Stimulated activated naive CD4-positive, alpha-beta T cell treated with Interleukin-2 at 50 U/mL for 16 hours (primary cell): ENCODE measurements around the gene ABHD16A.
A peak's percentile ranks its signal among the peaks of the same experiment; 100 is the strongest.

Experiments
- DNase-seq: peaks from one replicate; lab custom pipeline; 2025; lab: John Stamatoyannopoulos, UW

Gene ABHD16A

DNA sequence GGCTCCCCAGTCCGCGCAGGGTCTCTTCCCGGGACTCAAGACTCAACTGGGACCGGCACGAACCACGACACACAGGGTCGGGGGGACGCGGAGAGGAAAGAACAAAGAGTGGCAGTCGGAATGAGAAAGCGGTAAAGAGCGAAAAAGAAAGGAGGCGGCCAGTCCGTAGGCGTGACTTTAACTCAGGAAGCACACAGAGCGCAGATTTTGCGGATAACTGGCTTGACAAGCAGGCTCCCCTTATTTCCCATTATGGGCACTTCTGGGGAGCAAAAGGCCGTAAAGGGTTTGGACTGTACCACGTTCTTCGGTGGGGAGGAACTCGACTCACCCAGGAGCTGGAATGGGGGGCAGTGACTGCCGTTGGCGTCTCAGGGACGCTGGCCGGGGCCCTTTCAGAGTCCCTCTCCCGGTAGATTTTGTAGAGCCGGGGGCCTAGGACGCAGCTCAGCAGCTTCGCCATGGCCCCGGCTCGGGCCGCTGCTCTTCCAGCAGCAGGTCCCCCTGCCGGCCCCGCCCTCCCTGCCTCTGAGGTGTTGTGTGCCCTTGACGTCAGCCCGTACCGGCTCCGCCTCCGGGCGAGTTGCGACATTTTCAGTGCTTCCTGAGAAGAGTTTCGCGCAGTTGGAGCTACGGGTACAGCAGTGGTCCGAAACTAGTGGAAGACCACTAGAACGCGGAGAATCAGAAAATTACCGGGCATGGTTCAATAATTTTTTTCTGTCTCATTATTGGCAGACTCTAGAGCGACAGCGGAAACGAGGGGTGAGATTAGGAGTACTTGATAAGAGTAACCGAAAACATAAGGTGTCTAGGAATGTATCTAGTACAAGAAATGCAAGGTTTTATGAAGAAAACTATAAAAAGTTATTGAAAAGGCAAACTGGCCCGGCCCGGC is at the start of gene ABHD16A:
Gene ABHD16A (minus strand): TSS at position 506 of the 898 bp plus-strand sequence. CDS start 43 bp downstream, at position 463.
- peak; percentile 95 for DNase-seq

DNA sequence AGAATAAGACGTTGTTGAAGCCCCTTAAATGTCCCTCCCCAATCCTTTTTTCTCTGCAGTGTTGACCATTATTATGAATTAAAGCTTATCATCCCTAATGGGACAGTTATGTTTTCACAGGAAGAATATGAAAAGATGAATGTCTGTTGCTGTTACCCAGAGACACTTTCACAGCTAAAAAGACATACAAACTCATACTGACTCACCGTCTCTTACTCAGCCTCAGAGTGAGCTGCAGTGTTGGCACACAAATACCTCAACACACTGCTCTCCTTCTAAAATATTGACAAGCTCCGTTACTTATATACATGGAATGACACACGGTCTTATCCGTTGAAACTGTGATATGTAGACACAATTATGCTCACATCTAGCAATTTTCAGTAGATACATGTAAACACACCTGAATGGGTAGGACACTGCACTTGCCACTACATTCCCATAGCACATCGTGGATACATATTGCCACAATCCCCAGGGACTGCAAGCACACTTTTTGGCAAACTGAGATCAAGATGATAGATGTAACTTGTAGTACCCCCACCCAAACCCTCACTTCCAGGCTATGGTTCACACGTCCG is 49.7 kb upstream of the ABHD16A start:
- DNase-seq, result no peak

DNA sequence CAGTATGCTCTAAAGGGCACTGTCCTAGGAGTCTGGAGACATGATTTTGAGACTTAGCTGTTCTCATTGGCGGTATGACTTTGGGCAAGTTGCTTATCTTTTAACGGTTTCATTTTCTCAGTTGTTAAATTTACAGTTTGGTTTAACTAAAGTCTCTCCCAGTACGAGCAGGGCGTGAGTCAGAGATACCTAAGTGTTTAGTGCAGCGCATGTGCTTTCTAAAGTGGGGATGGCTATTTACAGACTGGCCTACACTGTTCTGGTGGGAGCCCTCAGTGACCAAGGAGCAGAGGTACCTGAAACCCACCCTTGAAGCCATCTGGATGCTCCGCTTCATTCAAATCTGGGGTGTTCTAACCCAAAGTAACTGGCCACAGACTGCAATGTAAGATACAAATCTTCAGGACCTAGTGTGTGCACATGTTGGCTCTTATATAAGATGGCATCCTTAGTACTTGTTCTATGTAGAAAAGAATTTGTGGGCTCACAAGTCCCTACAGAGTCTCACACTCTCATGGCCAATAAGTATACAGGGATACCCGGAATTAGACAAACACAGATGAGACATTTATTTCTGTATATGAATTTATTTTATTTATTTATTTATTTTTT is 47.4 kb upstream of the ABHD16A start:
- no peak for DNase-seq

DNA sequence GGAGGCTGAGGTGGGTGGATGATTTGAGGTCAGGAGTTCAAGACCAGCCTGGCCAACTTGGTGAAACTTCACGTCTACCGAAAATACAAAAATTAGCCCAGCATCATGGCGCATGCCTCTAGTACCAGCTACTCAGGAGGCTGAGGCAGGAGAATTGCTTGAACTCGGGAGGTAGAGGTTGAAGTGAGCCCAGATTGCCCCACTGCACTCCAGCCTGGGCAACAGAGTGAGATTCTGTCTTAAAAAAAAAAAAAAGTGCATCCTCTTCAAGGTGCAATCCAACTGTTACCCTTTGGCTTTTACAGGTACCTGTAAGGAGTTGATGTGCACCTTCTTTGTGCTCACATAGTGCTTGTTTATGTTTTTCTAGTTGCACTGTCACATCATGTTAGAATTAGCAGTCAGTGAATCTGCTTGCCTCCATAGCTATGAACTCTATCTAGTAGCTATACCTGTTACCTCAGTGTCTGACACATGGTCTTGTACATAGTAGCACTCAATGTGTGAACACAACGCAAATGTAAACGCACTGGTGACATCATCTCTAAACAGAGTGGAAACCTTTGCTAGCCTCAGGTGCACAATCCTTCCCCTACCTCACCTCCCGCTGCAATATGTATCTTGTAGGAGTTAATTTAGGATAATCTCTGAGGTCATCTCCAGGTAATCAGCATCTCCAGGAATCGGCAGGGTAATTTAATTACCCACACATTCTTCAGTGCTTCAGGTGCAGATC is 46.3 kb upstream of the ABHD16A start:
- DNase-seq, result no peak

DNA sequence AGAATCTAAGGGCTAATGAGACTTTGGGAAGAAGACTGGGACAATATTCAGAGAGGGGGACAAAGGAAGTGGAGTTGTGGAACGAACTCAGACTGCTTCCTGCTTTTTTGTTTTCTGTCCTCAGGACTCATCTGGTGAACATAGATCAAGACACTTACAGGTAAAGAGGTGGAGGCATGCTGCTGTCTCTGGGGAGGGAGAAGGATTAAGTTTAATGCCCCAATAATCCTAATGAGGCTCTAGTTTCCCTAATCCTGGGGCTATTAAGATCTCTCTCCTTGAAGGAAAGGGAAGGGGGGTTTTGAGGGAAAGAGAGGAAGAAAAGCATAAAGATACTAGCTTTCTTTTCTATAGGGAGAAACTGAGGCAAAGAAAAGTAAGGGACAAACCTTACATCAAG is 41.3 kb upstream of the ABHD16A start:
- DNase-seq, result no peak

DNA sequence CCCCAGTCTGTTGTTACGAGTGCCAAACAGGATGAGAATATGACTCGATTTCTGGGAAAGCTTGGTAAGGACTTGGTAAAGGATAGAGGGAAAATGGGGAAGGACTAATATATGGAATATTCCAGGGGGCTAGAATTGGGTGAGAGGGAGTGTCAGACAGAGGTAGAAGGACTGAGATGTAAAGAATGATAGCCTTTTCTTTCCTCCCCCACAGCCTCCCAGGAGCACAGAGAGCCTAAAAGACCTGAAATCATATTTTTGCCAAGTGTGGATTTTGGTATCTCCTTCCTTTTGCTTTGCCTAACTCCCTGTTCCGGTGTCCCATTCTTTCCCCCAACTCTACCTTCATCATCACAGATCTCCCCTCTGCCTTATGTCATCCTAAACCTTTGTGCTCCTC is 39.8 kb upstream of the ABHD16A start:
- no peak for DNase-seq

DNA sequence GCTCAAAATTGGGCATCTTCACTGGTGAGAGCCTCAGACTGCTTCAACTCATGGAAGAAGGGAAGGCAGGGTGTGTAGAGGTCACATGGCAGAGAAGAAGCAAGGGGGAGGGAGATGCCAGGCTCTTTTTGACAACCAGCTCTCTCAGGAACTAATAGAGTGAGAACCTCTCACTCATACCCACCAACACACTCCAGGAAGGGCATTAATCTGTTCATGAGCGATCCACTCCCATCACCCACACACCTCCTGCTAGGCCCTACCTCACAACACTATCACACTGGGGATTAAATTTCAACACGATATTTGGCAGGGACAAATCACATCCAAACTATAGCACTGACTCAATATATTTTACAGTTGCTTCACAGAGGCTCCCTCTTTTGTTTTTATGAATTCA is 38.7 kb upstream of the ABHD16A start:
- DNase-seq, result no peak

DNA sequence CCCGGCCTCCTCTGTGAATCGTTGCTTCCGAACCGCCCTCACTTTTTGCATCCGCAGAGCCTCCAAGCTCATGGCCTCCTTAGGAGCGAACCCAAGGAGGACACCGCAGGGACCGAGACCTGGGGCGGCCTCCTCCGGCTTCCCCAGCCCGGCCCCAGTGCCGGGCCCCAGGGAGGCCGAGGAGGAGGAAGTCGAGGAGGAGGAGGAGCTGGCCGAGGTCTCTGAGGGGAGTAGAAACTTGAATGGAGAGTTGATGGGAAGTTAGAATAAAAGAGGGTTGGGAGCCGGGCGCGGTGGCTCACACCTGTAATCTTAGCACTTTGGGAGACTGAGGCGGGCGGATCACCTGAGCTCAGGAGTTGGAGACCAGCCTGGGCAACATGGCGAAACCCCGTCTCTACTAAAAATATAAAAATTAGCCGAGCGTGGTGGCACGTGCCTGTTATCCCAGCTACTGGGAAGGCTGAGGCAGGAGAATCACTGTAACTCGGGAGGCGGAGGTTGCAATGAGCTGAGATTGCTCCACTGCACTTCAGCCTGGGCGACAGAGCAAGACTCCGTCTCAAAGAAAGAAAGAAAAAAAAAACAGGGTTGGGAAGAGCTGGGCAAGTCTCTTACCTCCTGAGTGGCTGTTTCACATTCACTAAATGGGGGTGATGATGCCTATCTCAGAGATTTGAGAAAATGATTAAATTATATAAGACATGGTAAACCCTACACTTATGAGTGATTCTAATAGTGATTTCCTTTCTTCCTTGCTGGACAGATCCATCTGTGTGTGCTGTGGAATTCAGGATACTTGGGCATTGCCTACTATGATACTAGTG is 37.5 kb upstream of the ABHD16A start:
- no peak for DNase-seq

DNA sequence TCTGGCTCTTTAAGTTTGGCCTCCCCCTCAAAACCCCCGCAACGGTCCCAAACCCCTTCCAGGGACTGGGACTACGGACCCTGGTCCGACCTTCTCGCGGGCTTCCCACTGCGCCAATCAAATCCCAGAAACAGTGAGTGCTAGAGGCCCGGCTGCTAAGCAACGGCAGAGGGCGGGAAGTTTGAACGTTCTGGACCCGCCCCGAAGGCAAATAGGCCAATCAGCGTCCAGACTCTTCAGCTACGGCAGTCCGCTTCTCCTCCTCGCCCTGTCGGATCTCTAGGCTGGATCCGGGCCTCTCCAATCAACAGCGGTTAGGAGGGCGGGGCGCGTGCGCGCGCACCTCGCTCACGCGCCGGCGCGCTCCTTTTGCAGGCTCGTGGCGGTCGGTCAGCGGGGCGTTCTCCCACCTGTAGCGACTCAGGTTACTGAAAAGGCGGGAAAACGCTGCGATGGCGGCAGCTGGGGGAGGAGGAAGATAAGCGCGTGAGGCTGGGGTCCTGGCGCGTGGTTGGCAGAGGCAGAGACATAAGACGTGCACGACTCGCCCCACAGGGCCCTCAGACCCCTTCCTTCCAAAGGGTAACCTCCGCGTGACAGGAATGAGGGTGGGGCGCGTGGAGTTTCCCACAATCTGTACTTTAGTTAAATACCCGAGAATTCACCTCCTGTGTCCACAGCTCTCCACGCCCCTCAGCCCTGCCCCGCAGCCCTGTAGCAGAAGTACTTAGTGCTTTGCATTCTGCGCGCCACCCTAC is 36.7 kb upstream of the ABHD16A start, which contains the start of gene MSH5:
Gene MSH5 (plus strand): TSS at position 367 of the 758 bp plus-strand sequence. CDS start 462 bp downstream, outside the sequence.
- peak; percentile 95 for DNase-seq

DNA sequence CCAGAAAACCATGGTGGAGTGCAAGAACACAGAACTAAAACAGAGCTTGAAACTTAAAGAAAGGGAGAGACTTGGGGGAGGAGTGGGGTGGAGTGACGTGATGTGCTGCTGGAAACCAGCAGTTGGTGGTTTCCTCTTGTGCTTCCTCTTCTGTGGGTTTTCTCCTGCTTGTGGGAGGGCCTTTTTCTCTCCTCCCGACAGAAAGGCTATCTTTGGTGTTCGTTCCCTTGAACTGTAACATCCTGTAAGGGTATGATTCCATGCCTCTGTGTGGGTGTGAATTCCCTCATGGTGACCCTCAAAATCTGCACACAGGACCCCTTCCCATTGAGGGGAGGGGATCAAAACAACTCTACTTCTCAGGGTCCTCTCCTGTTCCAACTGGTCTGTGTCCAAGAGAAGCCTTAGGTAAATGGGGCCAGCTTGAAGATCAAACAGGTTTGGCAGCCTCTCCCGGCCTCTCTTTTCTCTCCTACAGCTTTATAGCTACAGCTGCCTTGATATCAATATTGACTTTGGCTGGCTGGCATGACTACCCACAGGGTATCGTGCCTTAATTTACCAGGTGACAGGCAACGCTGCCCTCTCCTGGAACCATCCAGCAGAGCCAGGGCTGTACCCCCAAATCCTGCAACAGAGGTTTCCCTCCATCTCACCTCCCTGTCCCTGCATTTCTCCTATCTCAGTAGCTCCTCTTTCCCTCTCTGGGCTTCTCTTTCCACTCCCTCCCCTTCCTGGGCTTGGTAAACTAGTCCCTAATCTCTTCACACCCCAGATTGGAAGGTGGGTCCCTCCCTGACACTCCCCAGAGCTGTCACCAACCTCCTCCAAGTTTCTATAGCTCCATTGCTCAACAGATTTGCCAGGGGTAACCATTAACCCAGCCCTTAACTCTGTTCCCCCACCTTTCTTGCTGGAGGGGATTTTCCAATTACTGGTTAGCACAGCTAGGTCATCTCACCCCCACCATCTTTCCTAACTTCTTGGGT is 35.2 kb upstream of the ABHD16A start:
- DNase-seq, result peak; percentile 46

DNA sequence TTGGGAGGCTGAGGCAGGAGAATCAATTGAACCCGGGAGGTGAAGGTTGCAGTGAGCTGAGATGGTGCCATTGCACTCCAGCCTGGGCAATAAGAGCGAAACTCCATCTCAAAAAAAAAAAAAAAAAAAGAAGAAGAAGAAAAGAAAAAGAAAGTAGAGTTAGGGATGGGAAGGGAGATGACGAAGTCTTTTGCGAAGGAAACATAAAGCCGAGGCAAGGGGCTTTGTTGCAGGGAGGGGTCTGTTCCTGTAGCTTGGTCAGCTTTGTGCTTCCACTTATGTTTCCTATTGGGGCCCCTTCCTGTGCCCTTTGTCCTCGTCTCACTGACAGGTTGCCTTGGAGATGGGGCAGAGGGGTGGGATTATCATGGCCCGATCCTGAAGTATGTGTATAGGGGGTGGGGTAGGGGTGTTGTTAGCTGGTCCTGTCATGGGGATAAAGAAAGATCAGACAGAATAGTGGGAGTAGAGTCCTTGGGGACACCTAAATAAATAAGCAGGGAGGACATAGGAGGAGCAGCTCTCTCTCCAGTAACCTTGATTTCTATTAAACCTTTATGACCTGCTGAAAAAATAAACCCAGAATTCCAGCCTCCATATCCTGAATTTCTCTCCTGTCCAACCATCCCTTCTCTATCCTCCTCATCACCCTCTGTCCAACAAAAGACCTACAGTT is 34.3 kb upstream of the ABHD16A start:
- DNase-seq, result no peak

DNA sequence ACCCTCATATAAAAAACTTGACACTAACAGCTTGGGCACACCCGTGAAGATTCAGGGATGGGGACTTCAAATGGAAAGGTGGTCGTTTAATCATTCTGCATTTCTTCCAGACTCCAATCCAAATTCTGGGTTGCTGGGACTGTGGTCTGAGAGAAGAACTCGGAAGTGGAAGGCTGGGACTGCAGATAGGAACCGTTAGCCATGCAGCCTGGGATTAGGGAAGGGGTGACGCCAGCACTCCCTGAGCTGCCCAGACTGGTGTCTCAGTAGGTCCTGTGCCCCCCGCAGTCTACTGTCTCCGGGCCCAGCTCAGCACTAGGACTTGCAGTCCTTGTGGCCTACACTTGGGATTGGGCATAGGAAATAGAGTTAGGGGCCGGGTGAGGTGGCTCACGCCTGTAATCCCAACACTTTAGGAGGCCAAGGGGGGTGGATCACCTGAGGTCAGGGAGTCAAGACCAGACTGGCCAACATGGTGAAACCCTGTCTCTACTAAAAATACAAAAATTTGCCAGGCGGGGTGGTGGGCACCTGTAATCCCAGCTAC is 33.7 kb upstream of the ABHD16A start:
- no peak for DNase-seq

DNA sequence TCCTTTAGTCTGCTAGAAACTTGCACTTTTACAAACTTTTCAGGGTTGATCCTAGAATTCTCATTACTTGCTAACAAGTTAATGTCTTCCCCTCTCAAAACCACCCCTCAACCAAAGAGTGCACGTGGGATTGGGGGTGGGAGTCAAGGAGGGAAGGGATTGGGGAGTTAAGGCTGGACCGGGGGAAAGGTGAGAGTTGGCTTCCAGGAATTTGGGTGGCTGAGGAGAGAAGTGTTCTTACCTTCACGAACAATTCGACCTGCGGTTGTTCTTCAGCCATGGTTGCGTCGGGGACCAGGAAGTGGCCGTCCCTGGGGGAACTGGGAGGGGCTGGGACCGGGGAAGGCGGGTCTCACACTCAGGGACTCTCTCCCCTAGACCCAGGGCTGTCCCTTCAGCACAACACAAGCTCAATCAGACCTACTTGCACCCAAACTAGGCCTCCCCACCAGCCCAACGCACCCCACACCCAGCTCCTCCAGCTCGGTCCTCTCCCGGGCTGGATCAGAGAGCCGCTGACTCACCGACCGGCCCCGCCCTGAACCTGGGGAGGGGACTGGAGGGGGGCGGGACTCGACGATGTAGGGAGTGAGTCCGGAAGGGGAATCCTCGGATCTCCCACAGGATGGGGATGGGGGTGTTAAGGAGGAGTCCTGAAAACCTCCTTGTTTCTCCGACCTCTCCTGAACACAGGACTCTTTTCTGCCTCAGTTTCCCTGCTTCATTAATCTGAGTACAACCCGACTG is 33.1 kb upstream of the ABHD16A start, which contains the start of gene CLIC1:
Gene CLIC1 (minus strand): TSS at position 510 of the 747 bp plus-strand sequence. CDS start 230 bp downstream, at position 280.
- DNase-seq, result peak; percentile 76

DNA sequence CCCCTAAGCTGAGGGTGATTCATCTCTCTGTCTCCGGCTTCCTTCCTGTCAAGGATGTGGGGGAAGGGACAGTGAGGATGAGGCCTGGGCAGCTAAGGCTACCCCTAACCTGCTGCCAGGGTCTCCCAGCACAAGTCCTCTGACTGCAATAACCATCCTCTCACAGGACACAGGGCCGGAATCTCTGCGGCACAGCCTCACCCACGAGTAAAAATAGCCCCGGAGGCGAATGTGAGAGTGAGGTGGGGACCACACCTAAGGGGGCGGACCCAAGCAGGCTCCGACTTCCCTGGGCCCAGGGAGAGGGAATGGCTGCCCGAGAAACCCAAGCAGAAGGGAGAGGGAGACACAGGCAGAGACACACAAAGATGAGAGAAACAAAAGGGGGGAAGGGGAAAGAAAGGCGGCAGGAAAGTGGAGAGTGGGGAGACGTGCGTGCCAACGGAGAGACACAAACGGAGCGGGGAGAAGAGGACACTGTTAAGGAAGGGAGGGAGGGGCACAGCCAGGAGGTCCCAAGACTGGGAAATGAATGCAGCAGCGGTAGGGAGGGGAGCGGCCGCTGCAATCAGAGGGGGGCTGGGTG is 31.8 kb upstream of the ABHD16A start:
- peak; percentile 37 for DNase-seq

DNA sequence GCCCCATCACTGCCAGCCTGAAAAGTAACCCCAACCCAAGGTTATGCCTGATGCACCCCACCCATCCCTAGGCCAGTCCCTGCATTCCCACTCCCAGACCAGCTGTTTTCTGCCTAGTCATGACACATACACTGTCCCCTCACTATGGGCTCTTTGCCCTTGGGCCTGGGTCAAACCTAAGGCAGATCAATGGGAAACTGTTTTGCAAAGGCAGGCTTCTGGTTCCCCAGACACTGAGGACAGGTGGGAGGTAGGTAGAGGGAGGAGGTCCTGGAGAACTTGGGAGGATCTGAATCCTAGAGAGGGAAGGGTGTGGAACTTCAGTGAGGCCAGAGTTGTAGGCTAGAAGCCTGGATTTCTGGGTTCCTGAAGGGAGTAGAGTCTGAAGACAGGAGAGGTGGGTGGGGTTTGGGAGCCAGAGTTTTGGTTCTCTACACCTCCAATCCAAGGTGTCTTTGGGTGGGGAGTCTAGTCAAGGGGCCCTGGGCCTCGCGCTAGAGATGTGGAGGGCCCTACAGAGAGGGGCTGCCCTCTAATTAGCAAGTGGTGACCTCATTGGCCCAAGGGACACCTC is 31.2 kb upstream of the ABHD16A start:
- no peak for DNase-seq

DNA sequence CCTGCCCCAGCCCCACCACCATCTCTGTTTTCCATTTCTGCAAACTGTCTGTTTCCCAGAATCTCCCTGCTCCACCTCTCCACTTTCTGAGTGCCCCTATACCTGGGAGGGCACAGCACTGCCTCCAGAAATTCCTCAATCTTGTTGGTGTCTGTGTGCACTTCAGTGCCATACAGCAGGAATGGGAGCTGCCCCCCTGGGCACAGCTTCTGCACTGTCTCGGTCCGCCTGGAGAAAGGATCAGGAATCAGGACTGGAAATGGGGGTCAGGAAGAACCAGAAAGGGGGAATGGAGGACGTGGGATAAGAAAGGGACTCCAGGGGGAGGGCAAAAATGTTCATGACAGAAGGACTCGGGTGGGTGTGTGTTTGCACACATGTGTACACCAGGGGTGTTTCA is 30.6 kb upstream of the ABHD16A start:
- no peak for DNase-seq

DNA sequence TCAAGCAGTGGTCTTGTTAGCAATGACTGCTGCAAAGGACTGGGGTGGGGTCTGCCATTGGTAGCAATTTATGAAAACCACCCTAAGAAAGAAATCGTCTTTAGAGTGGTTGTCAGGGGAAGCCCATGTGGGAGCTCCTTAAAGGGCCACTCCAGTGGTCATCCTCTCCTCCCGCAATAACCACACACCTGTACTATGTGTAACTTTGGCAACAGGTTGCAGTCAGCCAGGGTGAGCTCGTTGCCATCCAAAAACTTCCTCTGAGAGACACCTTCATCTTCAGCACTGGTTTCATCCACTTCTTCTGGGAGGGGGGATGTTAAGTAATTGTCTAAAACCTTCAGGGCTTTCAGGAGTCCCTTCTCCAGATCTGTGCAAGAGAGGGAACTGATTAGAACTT is 28.9 kb upstream of the ABHD16A start:
- DNase-seq, result no peak
